SU-DHL-6 (cell line): ENCODE results near the gene STYXL2.

Source experiments
- H2AFZ ChIP-seq: fragments of 200-600 bp; sonication (generic); 2 replicates; pipeline ENCODE4 v1.6.1; 2014; ENCODE audit warnings: low read depth, mild to moderate bottlenecking, moderate library complexity, mixed read lengths, antibody characterized with exemption, low read length; ENCODE audit not compliant: severe bottlenecking
- H3F3A ChIP-seq: fragments of 200-600 bp; shearing (Covaris generic); 2 replicates; pipeline ENCODE4 v1.6.0; 2016; ENCODE audit warnings: antibody characterized with exemption, mild to moderate bottlenecking; ENCODE audit not compliant: insufficient read depth
- H3K27ac ChIP-seq: fragments of 200-600 bp; sonication (generic); 2 replicates; pipeline ENCODE4 v1.5.1; 2016; ENCODE audit warnings: low read depth, mild to moderate bottlenecking, low read length, moderate library complexity, mixed read lengths
- H3K27me3 ChIP-seq: fragments of 200-600 bp; sonication (generic), shearing (Covaris generic); 2 replicates; pipeline ENCODE4 v1.6.0; 2014; ENCODE audit warnings: mild to moderate bottlenecking, low read length
- H3K36me3 ChIP-seq: fragments of 200-600 bp; sonication (generic); 2 replicates; pipeline ENCODE4 v1.6.1; 2014; ENCODE audit warnings: mild to moderate bottlenecking, low read length, mixed read lengths
- H3K4me2 ChIP-seq: fragments of 300-600, 200-600 bp; shearing (Covaris generic), sonication (generic); 2 replicates; pipeline ENCODE4 v1.6.0; 2014; ENCODE audit warnings: low read length, low read depth, mild to moderate bottlenecking; ENCODE audit not compliant: poor library complexity, severe bottlenecking
- H3K4me3 ChIP-seq: fragments of 200-600 bp; sonication (generic); 2 replicates; pipeline ENCODE4 v1.5.1; 2014; ENCODE audit warnings: antibody characterized with exemption, low read length, mild to moderate bottlenecking, mixed read lengths; ENCODE audit not compliant: insufficient read depth, poor library complexity, severe bottlenecking
- H3K79me2 ChIP-seq: fragments of 200-600 bp; sonication (generic); 2 replicates; pipeline ENCODE4 v1.6.1; 2014; ENCODE audit warnings: mild to moderate bottlenecking, low read length, moderate library complexity; ENCODE audit not compliant: insufficient read depth
- H3K9ac ChIP-seq: fragments of 200-600 bp; sonication (generic); 2 replicates; pipeline ENCODE4 v1.7.0; 2014; ENCODE audit warnings: mild to moderate bottlenecking, low read length
- H3K9me2 ChIP-seq: fragments of 200-600 bp; sonication (generic); replicated peaks from 2 replicates; pipeline ENCODE4 v1.6.1; 2014; ENCODE audit warnings: low read length; ENCODE audit not compliant: insufficient read depth
- H3K9me3 ChIP-seq: fragments of 200-600 bp; sonication (generic); 2 replicates; pipeline ENCODE4 v1.6.1; 2014; ENCODE audit warnings: low read length, mixed read lengths; ENCODE audit not compliant: insufficient read depth
- H4K20me1 ChIP-seq: fragments of 200-600 bp; sonication (generic); 2 replicates; pipeline ENCODE4 v1.6.1; 2014; ENCODE audit warnings: low read depth, mild to moderate bottlenecking, antibody characterized with exemption, low read length, moderate library complexity, mixed read lengths
- EZH2phosphoT487 ChIP-seq: fragments of 200-600 bp; sonication (generic), shearing (Covaris generic); conservative IDR thresholded peaks from 2 replicates; pipeline ENCODE4 v1.6.1; 2018; ENCODE audit warnings: mild to moderate bottlenecking, antibody characterized with exemption, low read length, moderate library complexity, mixed read lengths
- TF ChIP-seq, protein P1 (sequence below): fragments of 200-600 bp; sonication (generic); IDR thresholded peaks from one replicate; pipeline ENCODE4 v1.5.1; 2017; ENCODE audit warnings: antibody characterized with exemption, mild to moderate bottlenecking, low read length, moderate library complexity; ENCODE audit not compliant: insufficient read depth, poor library complexity, severe bottlenecking

The STYXL2 gene

DNA sequence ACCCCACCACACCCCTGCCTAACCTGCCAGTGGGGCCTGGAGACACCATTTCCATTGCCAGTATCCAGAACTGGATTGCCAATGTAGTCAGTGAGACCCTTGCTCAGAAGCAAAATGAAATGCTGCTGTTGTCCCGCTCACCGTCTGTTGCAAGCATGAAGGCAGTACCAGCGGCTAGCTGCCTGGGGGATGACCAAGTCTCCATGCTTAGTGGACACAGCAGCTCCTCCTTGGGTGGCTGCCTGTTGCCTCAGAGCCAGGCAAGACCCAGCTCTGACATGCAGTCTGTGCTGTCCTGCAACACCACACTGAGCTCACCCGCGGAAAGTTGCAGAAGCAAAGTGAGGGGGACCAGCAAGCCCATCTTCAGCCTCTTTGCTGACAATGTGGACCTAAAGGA is 33.4 kb downstream of the STYXL2 start:
- Histone ChIP-seq H2AFZ (no peak overlapping the region), H3K79me2 (no peaks in the 10 kb centered on the region), H4K20me1 (no peaks in the 10 kb centered on the region), H3K9me3 (no peaks in the 10 kb centered on the region), H3K9ac (no peak overlapping the region), H3K9me2 (no peaks in the 10 kb centered on the region), H3F3A (no peaks in the 10 kb centered on the region), H3K36me3 (no peaks in the 10 kb centered on the region), H3K27me3 (no peaks in the 10 kb centered on the region), H3K4me2 (no peak overlapping the region), H3K4me3 (no peak overlapping the region), H3K27ac (no peak overlapping the region)
- TF ChIP-seq, protein P1, sequence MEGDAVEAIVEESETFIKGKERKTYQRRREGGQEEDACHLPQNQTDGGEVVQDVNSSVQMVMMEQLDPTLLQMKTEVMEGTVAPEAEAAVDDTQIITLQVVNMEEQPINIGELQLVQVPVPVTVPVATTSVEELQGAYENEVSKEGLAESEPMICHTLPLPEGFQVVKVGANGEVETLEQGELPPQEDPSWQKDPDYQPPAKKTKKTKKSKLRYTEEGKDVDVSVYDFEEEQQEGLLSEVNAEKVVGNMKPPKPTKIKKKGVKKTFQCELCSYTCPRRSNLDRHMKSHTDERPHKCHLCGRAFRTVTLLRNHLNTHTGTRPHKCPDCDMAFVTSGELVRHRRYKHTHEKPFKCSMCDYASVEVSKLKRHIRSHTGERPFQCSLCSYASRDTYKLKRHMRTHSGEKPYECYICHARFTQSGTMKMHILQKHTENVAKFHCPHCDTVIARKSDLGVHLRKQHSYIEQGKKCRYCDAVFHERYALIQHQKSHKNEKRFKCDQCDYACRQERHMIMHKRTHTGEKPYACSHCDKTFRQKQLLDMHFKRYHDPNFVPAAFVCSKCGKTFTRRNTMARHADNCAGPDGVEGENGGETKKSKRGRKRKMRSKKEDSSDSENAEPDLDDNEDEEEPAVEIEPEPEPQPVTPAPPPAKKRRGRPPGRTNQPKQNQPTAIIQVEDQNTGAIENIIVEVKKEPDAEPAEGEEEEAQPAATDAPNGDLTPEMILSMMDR = no peak
- no peak for TF ChIP-seq EZH2phosphoT487

DNA sequence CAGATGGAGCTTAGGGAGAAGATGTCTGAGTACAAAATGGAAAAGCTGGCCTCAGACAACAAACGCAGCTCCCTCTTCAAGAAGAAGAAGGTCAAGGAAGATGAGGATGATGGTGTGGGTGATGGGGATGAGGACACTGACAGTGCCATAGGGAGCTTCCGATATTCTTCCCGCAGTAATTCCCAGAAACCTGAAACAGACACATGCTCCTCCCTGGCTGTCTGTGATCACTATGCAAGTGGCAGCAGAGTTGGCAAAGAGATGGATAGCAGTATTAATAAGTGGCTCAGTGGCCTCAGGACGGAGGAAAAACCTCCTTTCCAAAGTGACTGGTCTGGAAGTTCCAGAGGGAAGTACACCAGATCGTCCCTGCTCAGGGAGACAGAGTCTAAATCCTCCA is 33.8 kb downstream of the STYXL2 start:
- no peak overlapping the region for H3K4me3 ChIP-seq
- H3K79me2 ChIP-seq = no peaks in the 10 kb centered on the region
- H3K9me2 ChIP-seq = no peaks in the 10 kb centered on the region
- no peak for TF ChIP-seq EZH2phosphoT487
- TF ChIP-seq, protein P1 = no peak
- no peak overlapping the region for H3K9ac ChIP-seq
- H3F3A ChIP-seq = no peaks in the 10 kb centered on the region
- no peaks in the 10 kb centered on the region for H3K36me3 ChIP-seq
- H4K20me1 ChIP-seq = no peaks in the 10 kb centered on the region
- H2AFZ ChIP-seq = no peak overlapping the region
- H3K4me2 ChIP-seq = no peak overlapping the region
- no peaks in the 10 kb centered on the region for H3K9me3 ChIP-seq
- no peak overlapping the region for H3K27ac ChIP-seq
- H3K27me3 ChIP-seq = no peaks in the 10 kb centered on the region

DNA sequence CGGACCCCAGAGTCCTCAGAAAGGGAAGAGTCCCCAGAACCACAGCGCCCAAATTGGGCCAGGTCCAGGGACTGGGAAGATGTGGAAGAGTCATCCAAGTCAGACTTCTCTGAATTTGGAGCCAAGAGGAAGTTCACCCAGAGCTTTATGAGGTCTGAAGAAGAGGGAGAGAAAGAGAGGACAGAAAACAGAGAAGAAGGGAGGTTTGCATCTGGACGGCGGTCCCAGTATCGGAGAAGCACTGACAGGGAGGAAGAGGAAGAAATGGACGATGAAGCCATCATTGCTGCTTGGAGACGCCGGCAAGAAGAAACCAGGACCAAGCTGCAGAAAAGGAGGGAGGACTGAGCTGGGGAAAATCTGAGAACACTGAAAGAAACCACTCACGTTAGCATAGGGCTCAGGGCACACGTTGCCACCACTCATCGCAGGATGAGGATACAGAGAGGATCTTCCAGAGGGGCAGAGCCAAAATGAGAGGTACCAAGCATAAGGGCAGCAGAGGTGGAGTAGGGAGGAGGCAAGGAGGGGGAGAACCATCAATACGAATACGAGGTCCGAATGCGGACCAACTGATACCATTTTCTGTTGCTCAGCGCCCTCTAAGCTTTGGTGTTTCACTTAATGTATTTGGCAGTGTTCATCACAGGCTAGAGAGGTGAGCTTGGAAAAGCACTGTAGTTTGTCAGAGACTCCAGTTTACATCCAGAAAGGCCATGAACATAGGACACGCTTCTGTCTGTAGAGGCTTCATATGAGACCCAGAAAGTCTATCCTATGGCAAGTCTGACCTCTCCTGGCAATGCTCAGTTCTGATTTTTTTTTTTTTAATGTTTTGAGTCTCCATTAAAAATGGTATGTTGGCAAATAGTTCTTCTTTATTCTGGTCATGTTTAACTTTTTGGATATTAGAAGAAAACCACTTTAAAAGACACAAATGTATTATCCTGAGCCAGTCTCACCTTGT is 34.7 kb downstream of the STYXL2 start:
- no peaks in the 10 kb centered on the region for H3F3A ChIP-seq
- TF ChIP-seq, protein P1 = no peak
- no peak for TF ChIP-seq EZH2phosphoT487
- H3K9ac ChIP-seq = no peak overlapping the region
- no peak overlapping the region for H3K27ac ChIP-seq
- no peak overlapping the region for H3K4me3 ChIP-seq
- no peaks in the 10 kb centered on the region for H4K20me1 ChIP-seq
- H2AFZ ChIP-seq = no peak overlapping the region
- no peaks in the 10 kb centered on the region for H3K9me3 ChIP-seq
- no peaks in the 10 kb centered on the region for H3K9me2 ChIP-seq
- H3K4me2 ChIP-seq = no peak overlapping the region
- no peaks in the 10 kb centered on the region for H3K36me3 ChIP-seq
- no peaks in the 10 kb centered on the region for H3K27me3 ChIP-seq
- H3K79me2 ChIP-seq = no peaks in the 10 kb centered on the region
